ENCODE results near the gene ITSN2.

DNA sequence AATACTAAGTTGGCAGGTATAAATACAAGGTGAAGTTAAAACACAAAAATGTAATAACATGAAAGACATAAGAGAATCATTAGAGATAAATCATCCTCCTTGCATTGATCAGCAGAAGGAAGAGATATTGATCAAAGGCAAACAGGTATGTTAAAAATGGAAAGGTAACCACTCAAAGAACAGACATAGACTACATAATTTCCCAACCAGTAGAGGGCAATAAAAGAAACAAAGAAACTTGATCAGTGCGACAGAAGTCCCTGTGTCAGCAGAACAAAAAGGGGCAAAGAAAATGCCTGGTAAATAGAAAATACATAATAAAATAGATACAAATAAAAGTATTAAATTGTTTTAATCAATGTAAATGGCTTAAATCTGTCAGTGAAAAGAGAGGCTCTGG lies 131.9 kb downstream of the ITSN2 start:
- TF ChIP-seq, protein P1, sequence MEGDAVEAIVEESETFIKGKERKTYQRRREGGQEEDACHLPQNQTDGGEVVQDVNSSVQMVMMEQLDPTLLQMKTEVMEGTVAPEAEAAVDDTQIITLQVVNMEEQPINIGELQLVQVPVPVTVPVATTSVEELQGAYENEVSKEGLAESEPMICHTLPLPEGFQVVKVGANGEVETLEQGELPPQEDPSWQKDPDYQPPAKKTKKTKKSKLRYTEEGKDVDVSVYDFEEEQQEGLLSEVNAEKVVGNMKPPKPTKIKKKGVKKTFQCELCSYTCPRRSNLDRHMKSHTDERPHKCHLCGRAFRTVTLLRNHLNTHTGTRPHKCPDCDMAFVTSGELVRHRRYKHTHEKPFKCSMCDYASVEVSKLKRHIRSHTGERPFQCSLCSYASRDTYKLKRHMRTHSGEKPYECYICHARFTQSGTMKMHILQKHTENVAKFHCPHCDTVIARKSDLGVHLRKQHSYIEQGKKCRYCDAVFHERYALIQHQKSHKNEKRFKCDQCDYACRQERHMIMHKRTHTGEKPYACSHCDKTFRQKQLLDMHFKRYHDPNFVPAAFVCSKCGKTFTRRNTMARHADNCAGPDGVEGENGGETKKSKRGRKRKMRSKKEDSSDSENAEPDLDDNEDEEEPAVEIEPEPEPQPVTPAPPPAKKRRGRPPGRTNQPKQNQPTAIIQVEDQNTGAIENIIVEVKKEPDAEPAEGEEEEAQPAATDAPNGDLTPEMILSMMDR (IDR thresholded peaks at IDR 0.05): peak; percentile 44 to 53 (median 50)
- TF ChIP-seq POLR2A (IDR thresholded peaks at IDR 0.05): no peak

Measured in right lobe of liver (tissue), 4 donors.